NCI-H128 (cell line): ENCODE results near the gene PNPT1.
"Not testable (repeated sequence)": the region's sequence is repeated elsewhere in the genome, so short reads cannot be mapped to it uniquely, and the experiment has no call there.

Source experiments
- DNase-seq: peaks from one replicate; lab custom pipeline; 2025; ENCODE audit not compliant: unreplicated experiment; lab: John Stamatoyannopoulos, UW

Gene PNPT1

DNA sequence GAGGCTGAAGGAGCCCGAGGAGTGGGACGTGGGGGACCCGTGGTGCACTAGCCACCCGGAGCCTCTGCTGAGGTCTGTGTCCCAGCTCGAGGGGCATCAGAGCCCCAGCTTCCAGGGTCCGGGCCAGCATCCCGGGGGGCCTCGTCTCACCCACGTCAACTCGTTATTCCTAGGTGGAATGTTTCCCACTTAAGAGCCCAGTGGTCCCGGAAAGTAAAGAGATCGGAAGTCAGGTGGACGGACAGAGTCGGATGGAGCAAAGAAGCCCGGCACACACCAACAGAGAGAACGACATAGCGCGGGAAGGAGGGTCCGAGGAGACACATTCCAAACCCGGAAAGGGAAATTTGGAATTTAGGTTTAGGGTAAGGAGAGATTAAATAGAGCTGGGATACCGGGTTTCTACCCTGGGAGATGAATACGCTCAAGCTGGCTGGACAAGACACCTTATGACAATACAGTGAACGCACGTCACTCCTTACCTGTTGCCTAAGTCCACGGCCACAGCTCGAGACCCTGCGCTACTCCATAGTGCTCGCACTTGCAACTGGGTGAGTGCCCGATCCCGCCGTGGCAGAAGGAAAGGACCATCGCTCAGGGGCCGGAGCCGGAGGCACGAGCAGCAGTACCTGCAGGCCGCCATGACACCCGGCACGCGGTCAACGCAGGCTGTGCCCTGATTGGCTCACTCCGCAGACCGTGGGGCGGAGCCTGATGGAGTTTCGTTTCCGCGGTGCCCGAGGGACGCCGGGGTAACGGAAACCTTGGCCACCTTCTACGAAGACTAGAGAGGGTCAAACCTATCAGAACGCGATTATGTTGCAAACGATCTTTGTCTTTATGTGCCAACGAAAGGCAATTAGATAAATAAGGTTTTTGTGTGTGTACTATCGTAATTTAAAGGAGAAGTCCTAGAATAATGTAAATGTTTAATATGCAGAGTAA, at the start of gene PNPT1:
Gene PNPT1 (minus strand): TSS at position 664 of the 945 bp plus-strand sequence. CDS start 21 bp downstream, at position 643.
- DNase-seq = peak; percentile 86

DNA sequence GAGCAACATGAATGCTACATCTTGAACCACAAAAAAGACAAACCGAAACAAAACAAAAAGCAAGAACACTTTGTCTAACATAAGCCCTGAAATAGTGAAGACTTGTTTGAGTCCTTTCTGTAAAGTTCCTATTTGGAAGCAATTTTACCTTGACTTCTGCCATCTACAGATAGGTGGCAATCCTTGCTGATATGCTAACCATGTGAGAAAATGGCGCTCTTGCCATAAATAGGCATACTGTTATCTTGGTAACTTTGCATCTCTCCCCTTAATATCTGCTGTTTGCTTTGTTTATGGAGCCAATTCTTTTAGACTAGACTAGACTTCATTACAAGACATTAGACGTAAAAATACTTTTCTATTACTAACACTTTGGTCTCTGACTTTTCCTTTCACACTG, 49.4 kb upstream of the PNPT1 start:
- no peak for DNase-seq

DNA sequence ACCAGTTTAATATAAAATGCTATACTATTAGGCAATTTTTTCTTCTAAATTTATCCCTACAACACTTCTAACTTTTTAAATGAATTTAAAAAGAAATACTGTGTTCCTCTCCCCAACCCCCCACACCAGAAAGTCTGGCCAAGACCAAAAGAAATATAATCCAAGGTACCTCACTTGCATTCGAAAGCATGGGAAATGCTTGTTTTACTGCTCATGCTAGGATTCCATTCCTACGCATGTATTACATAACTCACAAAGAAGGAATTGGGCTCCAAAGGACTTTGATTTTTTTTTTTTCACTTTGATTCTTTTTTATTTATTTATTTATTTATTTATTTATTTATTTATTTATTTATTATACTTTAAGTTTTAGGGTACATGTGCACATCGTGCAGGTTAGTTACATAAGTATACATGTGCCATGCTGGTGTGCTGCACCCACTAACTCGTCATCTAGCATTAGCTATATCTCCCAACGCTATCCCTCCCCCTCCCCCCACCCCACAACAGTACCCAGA, 42.4 kb upstream of the PNPT1 start:
- not testable (repeated sequence) for DNase-seq

DNA sequence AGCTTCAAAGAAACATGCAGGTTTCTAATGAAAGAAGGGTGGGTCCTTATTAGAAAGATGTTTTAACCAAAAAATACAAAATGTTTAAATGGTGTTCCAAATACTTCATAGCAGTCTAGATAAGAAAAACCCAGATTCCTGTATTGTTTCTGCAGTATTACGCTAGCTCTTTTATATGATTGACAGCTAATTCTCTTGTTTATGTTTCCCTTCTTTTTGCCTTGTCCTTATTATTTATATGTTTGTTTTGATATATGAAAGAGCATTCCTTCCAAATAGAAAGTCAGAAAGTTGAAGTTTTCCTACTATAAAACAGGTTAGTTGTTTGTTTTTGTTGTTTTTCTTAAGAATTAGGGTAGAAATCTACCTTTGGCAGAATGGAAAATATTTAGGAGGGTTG, 41.1 kb upstream of the PNPT1 start:
- DNase-seq = no peak

DNA sequence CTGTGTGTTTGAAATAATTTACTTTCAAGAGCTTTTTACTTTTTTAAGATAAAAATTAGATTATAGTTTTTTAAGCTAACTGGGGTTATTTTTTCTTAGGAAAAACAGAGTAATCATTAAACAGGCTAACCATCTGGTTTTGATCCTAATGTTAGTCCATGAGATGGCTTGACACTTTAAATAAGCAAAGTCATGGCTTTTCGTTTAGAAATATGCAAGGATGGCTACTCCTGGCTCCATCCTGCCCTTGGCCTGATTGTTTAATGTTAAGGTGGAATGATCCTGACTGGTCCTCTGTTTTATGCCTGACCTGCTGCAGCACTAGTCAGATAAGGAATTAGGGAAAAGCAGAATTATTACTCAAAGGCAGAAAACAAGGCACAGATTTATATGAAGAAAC, 39.7 kb upstream of the PNPT1 start:
- DNase-seq = no peak

DNA sequence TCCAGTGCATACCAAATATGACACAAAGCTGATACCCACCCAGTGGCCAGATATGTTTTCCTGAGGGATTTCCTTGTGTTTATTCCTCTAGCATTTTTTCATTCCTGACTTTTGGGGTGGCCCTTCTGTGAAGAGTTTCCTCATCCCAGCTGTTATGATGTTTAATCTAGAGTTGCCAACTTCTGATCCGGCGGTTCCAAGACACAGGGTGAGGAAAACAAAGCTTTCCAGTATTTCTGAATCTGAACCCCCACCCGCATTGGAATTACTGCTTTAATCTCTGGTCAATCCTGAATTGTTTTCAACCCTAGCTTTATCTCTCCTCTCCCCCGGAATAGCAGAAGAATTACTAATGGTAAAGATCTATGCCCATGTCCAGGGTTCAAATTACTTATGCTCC, 39.2 kb upstream of the PNPT1 start:
- DNase-seq = no peak

DNA sequence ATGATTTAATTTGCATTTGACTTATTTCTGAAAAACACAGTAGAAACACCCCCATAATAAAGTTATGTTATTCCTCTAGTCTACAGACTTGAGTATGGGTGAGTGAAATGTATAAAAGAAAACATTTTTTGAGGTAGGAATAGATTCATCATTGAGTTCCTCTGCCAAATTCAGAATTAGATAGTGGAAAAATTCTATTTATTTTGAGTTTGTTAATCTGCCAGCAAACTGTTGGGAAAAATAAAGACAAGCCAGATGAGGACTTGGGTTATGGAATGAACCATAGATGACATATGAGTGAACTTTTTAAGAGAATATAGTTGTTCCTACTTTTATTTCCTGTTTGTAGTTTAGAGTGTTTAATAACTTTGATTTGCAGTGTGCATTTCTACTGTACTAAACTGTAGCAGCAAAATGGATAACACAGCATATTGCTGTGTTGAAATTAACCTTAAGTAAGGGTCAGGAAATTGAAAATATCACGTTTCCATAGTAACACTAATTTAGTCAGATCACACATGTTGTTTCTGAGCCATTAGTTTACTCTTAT, 35.6 kb upstream of the PNPT1 start:
- DNase-seq = no peak

DNA sequence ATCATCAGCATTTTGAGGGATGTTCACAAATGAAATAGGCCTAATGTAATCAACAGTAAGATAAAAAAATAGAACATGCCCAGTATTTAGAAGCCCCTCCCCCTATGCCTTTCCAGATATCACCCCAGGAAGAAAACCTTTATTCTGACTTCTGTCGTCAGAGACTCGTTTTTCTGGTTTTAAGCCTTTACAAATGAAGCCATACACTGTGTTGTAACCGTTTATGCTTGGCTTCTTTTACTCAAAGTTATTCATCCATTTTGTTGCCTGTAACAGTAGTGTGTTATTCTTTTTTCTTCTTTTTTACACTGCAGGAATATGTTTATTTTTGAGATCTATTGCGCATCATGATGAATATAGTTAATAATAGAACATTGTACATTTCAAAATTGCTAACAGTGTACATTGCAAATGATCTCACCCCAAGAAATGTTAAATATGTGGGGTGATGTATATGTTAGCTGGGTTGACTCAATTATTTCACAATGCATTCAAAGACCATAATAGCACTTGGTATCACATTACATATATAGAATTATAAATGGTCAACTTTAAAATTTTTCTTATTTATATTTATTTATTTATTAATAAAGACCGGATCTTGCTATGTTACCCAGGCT, 28.1 kb upstream of the PNPT1 start:
- no peak for DNase-seq

DNA sequence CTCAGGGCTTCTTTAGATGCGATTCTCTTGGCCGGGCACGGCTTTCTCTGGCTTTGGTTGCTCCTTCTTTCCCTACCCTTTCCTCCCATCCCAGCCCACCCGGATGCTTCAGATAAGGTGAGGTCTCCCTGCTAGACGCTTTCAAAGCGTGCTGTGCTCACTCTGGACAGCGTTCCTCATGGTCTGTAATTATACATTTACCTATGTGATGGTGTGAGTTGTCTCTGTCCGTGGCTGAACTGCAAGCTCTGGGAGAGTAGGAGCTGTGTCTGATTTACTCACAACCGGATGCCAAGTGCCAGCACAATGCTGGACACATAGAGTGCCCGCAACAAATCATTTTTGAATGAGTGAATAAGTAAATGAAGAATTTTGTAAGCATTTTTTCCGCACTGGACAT, 26.8 kb upstream of the PNPT1 start:
- no peak for DNase-seq

DNA sequence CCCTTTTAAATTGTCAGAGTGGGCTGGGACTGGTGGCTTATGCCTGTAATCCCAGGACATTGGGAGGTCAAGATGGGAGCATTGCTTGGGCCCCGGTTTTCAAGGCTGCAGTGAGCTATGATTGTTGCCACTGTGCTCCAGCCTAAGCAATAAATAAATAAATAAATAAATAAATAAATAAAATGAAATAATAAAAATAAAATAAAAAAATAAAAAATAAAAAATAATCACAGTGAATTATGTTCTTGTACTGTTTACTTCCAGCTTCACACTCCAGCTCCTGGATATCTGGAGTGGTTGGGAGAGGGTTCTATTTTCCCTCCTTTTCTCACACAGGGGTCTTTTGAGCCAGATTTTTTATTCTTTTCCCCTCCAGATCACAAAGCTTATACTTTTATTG, 26.2 kb upstream of the PNPT1 start:
- DNase-seq = no peak

DNA sequence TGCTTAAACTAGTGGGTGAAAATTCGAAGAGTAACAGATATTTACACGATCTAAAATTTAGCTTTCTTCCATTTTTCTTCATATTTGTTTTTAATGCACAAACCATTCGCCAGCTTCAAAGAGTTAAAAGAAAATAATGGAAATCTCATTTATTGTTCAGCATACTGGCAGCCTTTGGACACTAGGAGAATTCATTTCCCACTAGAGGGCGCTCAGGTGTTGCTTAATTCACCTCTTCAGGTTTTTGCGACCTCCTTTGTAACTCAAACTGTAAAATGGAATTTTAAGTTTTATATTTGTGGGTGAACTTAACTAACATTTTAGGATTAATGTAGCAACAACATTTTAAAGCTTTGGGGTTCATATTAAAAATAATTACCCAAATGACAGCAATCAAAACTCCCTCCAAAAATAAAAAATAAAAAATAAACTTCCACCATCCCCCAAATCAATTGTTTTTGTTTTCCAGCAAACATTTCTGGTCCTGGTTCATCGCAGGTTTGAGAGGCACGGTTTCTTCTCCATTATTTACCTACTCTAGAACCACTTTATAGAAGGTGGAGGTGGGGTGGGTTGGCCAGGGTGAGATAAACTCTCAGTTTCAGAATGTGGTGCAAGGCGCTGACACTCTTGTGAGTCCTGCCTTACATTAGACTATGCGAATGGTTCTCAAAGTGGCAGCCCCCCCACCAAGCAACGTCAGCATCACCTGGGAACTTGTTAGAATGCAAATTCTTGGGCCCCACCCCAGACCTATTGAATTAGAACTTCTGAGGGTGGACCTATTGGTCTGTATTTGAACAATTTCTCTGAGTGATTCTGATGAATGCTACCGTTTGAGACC, 24.7 kb upstream of the PNPT1 start:
- DNase-seq = peak; percentile 43

DNA sequence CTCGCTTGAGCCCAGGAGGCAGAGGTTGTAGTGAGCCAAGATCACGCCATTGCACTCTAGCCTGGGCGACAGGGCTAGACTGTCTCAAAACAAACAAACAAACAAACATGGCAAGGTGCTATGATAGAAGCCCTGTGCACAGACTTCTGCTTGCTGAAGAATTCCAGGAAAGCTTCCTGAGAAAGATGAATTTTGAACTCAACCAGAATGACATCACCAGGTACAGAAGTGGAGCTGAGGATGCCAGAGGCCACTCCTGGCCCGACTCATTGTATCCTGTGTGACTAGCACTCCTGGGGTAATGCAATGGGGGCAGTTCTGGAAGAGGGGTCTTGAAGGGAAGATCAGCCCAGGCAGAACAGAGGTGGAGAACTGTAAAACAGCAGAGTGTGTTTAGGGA, 22.0 kb upstream of the PNPT1 start:
- DNase-seq = no peak

DNA sequence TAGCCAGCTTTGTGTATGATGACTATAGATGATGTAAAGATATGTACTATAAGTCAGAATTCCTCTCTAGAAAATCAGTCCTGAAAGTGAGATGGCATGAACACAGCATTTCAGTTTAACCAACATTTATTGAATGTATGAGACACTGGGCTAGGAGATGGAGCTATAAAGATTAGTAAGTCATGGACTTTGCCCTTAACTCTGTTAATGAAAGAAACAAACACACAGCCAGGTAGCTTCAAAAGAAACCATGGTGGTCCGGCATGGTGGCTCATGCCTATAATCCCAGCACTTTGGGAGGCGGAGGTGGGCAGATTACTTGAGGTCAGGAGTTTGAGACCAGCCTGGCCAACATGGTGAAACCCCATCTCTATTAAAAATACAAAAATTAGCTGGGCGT, 21.5 kb upstream of the PNPT1 start:
- not testable (repeated sequence) for DNase-seq

DNA sequence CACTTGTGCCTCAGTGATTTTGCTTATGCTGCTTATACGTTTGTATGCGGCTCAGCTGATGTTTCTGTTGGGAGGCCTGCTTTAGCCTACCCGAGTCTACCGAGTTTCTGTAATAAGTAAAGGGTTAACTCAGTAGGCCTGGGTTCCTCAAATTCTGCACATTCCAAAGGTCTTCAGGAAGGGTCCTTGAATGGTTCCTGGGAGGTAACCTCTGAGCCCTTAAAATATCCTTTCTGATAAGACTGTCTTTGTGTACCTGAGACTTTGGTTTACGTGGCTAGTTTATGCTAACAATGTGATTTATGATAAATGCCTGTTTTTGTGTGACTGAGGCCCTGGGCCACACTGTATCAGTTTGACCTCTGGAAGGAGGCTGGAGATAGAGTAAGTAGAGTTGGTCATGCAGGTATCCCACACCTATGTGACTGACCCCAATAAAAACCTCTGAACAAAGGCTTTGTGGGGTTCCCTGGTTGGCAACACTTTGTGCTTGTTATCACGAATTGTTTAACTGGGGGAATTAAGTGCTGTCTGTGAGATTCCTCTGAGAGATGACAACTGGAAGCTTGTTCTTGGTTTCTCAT, 18.9 kb upstream of the PNPT1 start:
- no peak for DNase-seq

DNA sequence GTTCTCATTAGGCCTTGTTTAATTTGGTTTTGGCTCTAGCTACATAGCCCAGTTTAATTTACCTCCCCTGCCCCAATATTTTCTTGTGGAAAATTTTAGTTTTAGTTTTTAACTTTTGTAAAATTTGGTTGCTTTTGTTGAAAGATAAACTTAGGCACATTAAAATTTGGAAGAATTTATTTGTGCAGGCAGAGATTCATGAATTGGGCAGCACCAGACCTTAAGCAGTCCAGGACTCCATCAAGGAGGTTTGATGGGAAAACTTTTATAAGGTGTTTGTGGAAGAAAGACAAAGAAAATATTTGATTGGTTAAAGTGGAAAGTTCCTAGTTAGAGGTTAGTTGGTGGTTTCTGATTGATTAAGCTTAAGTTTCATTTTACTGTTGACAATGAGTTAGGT, 16.4 kb upstream of the PNPT1 start:
- no peak for DNase-seq

DNA sequence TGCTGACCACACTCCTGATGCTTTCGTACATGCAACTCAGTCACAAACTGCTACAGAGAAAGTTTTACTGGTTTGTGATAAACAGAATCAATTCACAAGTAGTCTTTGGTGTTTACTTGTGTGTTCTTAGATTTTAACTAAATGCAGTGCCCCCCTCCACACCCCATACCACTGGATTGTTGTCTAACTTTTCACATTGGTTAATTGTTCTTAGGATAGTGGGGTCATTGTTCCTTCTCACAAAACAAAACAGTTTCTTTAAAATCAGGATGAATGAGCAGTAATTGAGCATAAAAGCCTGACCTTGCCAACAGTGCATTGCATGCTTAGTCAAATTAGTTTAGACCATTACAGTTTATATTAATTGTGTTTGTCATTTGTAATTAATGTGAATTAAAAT, 14.1 kb upstream of the PNPT1 start:
- DNase-seq = no peak

DNA sequence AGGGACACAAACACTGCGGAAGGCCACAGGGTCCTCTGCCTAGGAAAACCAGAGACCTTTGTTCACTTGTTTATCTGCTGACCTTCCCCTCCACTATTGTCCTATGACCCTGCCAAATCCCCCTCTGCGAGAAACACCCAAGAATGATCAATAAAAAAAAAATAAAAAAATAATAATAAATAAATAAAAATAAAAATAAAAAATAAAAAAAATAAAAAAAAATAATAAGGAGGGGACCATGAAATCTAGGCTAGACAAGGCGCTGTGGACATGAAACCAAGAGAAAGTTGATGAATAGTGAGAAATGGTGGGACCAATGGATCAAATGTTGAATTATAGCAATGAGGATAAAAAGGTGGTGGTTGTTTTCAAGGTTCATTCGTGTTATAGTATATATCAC, 12.6 kb upstream of the PNPT1 start:
- DNase-seq = not testable (repeated sequence)

DNA sequence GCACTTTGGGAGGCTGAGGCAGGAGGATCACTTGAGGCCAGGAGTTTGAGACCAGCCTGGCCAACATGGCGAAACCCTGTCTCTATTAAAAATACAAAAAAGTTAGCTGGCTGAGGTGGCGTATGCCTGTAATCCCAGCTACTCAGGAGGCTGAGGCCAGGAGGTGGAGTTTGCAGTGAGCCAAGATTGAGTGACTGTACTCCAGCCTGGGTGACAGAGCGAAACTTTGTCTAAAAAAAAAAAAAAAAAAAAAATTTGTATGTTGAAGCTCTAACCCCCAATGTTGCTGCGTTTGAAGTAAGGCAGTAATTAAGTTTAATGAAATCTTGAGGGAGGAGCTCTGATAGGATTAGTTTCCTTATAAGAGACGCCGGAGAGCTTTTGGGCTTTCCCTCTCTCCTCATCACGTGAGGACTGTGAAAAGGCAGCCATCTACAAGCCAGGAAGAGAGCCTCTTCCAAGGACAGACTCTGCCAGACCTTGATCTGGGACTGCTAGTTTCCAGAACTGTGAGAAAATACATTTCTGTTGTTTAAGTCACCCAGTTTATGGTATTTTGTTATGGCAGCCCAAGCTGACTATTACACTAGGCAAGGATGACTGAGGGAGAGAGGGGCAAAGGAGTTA, 11.5 kb upstream of the PNPT1 start:
- no peak for DNase-seq

DNA sequence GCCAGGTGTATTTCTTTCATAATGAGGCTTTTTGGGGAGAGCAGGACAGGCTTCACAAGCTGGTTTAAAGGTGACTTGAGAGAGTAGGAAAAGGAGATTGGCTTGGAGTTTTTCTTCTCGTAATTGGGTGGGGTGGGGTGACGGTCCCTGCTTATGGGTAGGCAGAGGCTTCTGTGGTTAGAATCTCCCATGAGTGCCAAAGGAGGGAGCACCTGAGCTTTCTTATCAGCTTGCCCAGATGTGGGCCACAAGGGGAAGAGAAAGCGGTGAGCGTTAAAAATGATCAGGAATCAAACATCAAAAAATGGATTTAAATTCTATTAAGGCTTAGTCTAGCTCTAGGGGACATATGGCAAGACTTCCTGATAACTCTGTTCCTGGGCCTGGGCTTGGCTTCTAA, 9.7 kb upstream of the PNPT1 start:
- DNase-seq = no peak

DNA sequence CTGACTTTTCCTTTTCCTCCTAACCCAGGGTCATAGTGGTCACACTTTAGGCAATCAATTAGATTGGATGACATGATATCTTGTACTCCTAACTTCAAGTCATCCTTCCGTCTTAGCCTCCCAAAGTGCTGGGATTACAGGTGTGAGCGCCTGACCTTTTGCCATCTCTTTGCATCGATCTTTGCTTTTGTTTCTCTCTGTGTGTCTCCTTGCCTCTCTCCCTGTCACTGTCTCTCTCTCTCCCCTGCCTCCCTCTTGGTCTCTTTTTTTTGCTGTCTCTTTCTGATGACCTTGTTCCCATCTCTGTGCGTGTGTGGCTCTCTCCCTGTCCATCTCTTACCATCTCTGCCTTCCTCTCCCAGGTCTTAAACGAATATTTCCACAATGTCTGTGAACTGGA, 904 bp downstream of the PNPT1 start:
- DNase-seq = not testable (repeated sequence)
